ENCODE measurements around the gene ARID3C. TPM values are rescaled to one million over a fixed set of nuclear protein-coding genes. Genes with fewer than 3 reads are reported as not detected.

The ARID3C gene
- total RNA-seq, 1 experiment from 2014 or later = 0.33 TPM

GRCh38 chr9:34634551-34635248 lies 5.8 kb upstream of the ARID3C start:
- Histone ChIP-seq H3K4me1 (ENCODE audit: control insufficient read depth, insufficient read depth, low read length) (peaks cover 13% of the 10 kb centered on the region), H3K4me3 (ENCODE audit: low read depth in 2 of 2, low read length in 2 of 2) (no peak overlapping the region), H3K27me3 (ENCODE audit: control insufficient read depth, insufficient read depth, low read length) (no peaks in the 10 kb centered on the region; the same call in 1 of the 2 replicates), H3K36me3 (ENCODE audit: control insufficient read depth, insufficient read depth, low read length) (no peaks in the 10 kb centered on the region), H3K9me3 (ENCODE audit: control insufficient read depth, insufficient read depth, low read depth, low read length) (no peaks in the 10 kb centered on the region), H3K27ac (ENCODE audit: low read length) (no peak overlapping the region)
- ChIA-PET CTCF (interaction anchor here (1.0 to 1.8 kb wide), 6 partner anchors 15 to 31 kb away, joined by 3 to 8 read pairs (median 6); partner anchors contain the start of gene RPP25L), POLR2A (interaction anchor here (0.6 to 0.7 kb wide), 3 partner anchors 15 to 523 kb away, joined by 6 to 11 read pairs (median 8); partner anchors contain the start of gene DCTN3)
- ATAC-seq = no peak
- no peak for DNase-seq (ENCODE audit: low read depth, low spot score)
- TSS peak; percentile 94 for BruUV-seq (replicated peaks)
- TF ChIP-seq REST (IDR thresholded peaks at IDR 0.05; ENCODE audit: insufficient read depth in 1 of 2, low read depth in 2 of 2, low read length in 1 of 2) = no peak
- 0 out of 2 replicates have a peak, but pooled peaks have one; percentile 23 for TF ChIP-seq POLR2AphosphoS5 (IDR thresholded peaks at IDR 0.05; ENCODE audit: low read depth, low read length)
- no peak for TF ChIP-seq TCF7L2 (IDR thresholded peaks at IDR 0.05; ENCODE audit: low read depth, low read length)
- intact Hi-C loops (cut with micrococcal nuclease; ENCODE audit: unreplicated experiment) (loop anchor here (1.0 kb wide), 1 partner anchor 21 kb away; no protein-coding TSS in a partner anchor), in situ Hi-C loops (cut with HindIII; ENCODE audit: low pct_unique_long_range_greater_than_20kb, low sequenced_read_pairs) (no loop called here)

GRCh38 chr9:34633851-34634550 lies 5.1 kb upstream of the ARID3C start:
- intact Hi-C loops (cut with micrococcal nuclease; ENCODE audit: unreplicated experiment) (loop anchor here (1.0 kb wide), 1 partner anchor 21 kb away; no protein-coding TSS in a partner anchor), in situ Hi-C loops (cut with HindIII; ENCODE audit: low pct_unique_long_range_greater_than_20kb, low sequenced_read_pairs) (no loop called here)

More at GRCh38 chr9:34633851-34634550, 5.1 kb upstream of the ARID3C start:
- no TSS peak for BruUV-seq (replicated peaks)
- Histone ChIP-seq H3K4me3 (ENCODE audit: low read depth in 2 of 2, low read length in 2 of 2) (no peak overlapping the region), H3K27me3 (ENCODE audit: control insufficient read depth, insufficient read depth, low read length) (peaks cover 6% of the 10 kb centered on the region), H3K27ac (ENCODE audit: low read length) (no peak overlapping the region), H3K36me3 (ENCODE audit: control insufficient read depth, insufficient read depth, low read length) (no peaks in the 10 kb centered on the region), H3K4me1 (ENCODE audit: control insufficient read depth, insufficient read depth, low read length) (peaks cover 13% of the 10 kb centered on the region), H3K9me3 (ENCODE audit: control insufficient read depth, insufficient read depth, low read depth, low read length) (no peaks in the 10 kb centered on the region)
- ChIA-PET POLR2A (interaction anchor here (0.6 to 0.7 kb wide), 4 partner anchors 14 to 523 kb away, joined by 3 to 11 read pairs (median 7); partner anchors contain the start of gene DCTN3), CTCF (interaction anchor here (0.5 to 1.8 kb wide), 8 partner anchors 11 to 450 kb away, joined by 3 to 8 read pairs (median 6); partner anchors contain the start of gene RPP25L)
- DNase-seq (ENCODE audit: low read depth, low spot score) (peak; percentile 65), ATAC-seq (peak; percentile 55)
- TF ChIP-seq CTCF (IDR thresholded peaks at IDR 0.05) (peak; percentile 95), REST (IDR thresholded peaks at IDR 0.05; ENCODE audit: insufficient read depth in 1 of 2, low read depth in 2 of 2, low read length in 1 of 2) (no peak)
